Stomach (tissue), 4 donors: Measurements from ENCODE around the gene TPMT.

ENCODE experiments used
- CTCF ChIP-seq, 7 experiments: fragments of 450-650 bp in 4 of 7; fragments of 200-600 bp in 3 of 7; sonication (generic) in 3 of 7; IDR thresholded peaks; one replicate each; pipeline ENCODE4 v1.5.1; 2016 to 2019; ENCODE audit warnings: antibody characterized with exemption in 7 of 7, control low read depth in 2 of 7, mild to moderate bottlenecking in 1 of 7
- POLR2A ChIP-seq, 4 donors: fragments of 450-650 bp; IDR thresholded peaks; one replicate each; pipeline ENCODE4 v1.6.1; 2016; ENCODE audit warnings: antibody characterized with exemption in 4 of 4, control low read depth in 2 of 4, mild to moderate bottlenecking in 1 of 4, moderate library complexity in 1 of 4
- POLR2AphosphoS5 ChIP-seq, 3 donors: sonication (generic); formaldehyde crosslinking; IDR thresholded peaks; one replicate each; pipeline ENCODE4 v1.6.1; 2016; ENCODE audit warnings: antibody characterized with exemption in 3 of 3

- TF ChIP-seq POLR2A (IDR thresholded peaks at IDR 0.05), result no peak
- TF ChIP-seq CTCF (IDR thresholded peaks at IDR 0.05), result no peak
- TF ChIP-seq POLR2AphosphoS5 (IDR thresholded peaks at IDR 0.05), result no peak
These were observed 34.3 kb upstream of the TPMT start for GRCh38 chr6:18189196-18189595.
